GM21423 (cell line): ENCODE results near the gene FHIP2A.
"Not testable (repeated sequence)": the region's sequence is repeated elsewhere in the genome, so short reads cannot be mapped to it uniquely, and the experiment has no call there.

Experiments
- ATAC-seq: cut with Tn5 transposase; IDR thresholded peaks from one replicate; pipeline ENCODE4 v1.9.1; 2021; ENCODE audit warnings: mild to moderate bottlenecking, moderate library complexity; ENCODE audit not compliant: unreplicated experiment

The FHIP2A gene

GRCh38 chr10:114821293-114821914 lies at the start of gene FHIP2A:
TSS of gene FHIP2A (plus strand) at chr10:114821780. CDS start at chr10:114822079, 299 bp downstream.
- ATAC-seq = peak; percentile 81

GRCh38 chr10:114772496-114773196 lies 48.9 kb upstream of the FHIP2A start:
- no peak for ATAC-seq

GRCh38 chr10:114773197-114773532 lies 48.4 kb upstream of the FHIP2A start:
- ATAC-seq = no peak

- ATAC-seq = not testable (repeated sequence)
These were observed 46.5 kb upstream of the FHIP2A start for GRCh38 chr10:114775082-114775481.

GRCh38 chr10:114777415-114777814 lies 44.2 kb upstream of the FHIP2A start:
- no peak for ATAC-seq

- no peak for ATAC-seq
These were observed 41.6 kb upstream of the FHIP2A start for GRCh38 chr10:114779803-114780576.

GRCh38 chr10:114780577-114781184 lies 40.9 kb upstream of the FHIP2A start:
- ATAC-seq = no peak

- no peak for ATAC-seq
These were observed 38.9 kb upstream of the FHIP2A start for GRCh38 chr10:114782666-114783065.

- no peak for ATAC-seq
These were observed 37.9 kb upstream of the FHIP2A start for GRCh38 chr10:114783686-114784085.

- peak; percentile 62 for ATAC-seq
These were observed 35.1 kb upstream of the FHIP2A start for GRCh38 chr10:114786492-114786891.

- ATAC-seq = not testable (repeated sequence)
These were observed 34.4 kb upstream of the FHIP2A start for GRCh38 chr10:114787131-114787530.

- ATAC-seq = no peak
These were observed 29.8 kb upstream of the FHIP2A start for GRCh38 chr10:114791768-114792167.

GRCh38 chr10:114795039-114795438 lies 26.5 kb upstream of the FHIP2A start:
- ATAC-seq = no peak

GRCh38 chr10:114800361-114800760 lies 21.2 kb upstream of the FHIP2A start:
- no peak for ATAC-seq

- peak; percentile 70 for ATAC-seq
These were observed 20.2 kb upstream of the FHIP2A start for GRCh38 chr10:114801411-114801813.

- no peak for ATAC-seq
These were observed 19.4 kb upstream of the FHIP2A start for GRCh38 chr10:114802177-114802576.

GRCh38 chr10:114806562-114807391 lies 14.8 kb upstream of the FHIP2A start:
- ATAC-seq = no peak

GRCh38 chr10:114808982-114809381 lies 12.6 kb upstream of the FHIP2A start:
- ATAC-seq = no peak

GRCh38 chr10:114810926-114811325 lies 10.7 kb upstream of the FHIP2A start:
- ATAC-seq = peak; percentile 100

- no peak for ATAC-seq
These were observed 9.7 kb upstream of the FHIP2A start for GRCh38 chr10:114811862-114812261.

- ATAC-seq = no peak
These were observed 5.8 kb upstream of the FHIP2A start for GRCh38 chr10:114815791-114816190.
